Spleen (tissue), 7 donors: ENCODE data around the gene GET4.

Source experiments
- POLR2A ChIP-seq, 3 donors: fragments of 450-650 bp; IDR thresholded peaks; one replicate each; pipeline ENCODE4 v1.5.1; 2017; ENCODE audit warnings: antibody characterized with exemption in 3 of 3, mild to moderate bottlenecking in 1 of 3
- TF ChIP-seq, protein P1 (sequence below), 11 experiments: fragments of 200-600 bp in 7 of 11; fragments of 450-650 bp in 4 of 11; sonication (generic) in 4 of 11; IDR thresholded peaks in 8 of 11; conservative IDR thresholded peaks in 3 of 11; 1 replicate in 7 of 11; 2 replicates in 4 of 11; pipeline versions ENCODE4 v1.4.0 to v1.8.0; 2016 to 2021; ENCODE audit warnings: antibody characterized with exemption in 11 of 11, inconsistent platforms in 4 of 11, mild to moderate bottlenecking in 1 of 11
- donor health status: DM: no; HTN: no; CAD: no; lungs with moderate emphysema.
- donor health status: DM: no; HTN: no; CAD: no.
- donor health status: DM: no; HTN: no; CAD: no.

DNA sequence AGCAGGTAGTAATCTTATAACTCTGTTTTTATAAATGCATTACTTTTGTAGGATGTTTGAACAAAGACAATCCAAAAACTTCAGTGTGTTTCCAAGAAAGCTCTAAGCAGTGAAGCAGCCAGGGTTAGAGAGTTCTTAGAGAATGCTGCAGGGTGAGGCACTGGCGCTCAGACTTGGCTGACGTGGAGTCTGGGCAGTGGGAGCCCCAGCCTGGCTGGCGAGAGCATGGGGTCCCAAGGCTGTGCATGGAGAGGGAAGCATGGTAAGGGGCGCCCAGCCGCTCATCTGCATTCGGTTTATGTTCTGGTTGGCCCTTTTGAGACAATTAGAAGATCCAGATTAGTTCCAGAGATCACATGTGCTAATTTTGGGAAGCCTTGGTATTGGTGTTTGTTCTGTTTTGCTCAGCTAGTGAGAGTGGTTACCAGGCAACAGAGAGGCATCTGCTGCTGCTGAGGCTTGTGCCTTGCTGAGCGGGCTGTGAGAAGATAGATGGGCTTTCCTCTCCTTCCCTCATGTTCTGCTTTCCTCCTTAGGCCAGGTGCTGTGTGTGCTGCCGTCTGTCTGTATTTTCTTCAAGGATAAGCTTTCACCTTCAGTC, 33.8 kb upstream of the GET4 start:
- TF ChIP-seq, protein P1, sequence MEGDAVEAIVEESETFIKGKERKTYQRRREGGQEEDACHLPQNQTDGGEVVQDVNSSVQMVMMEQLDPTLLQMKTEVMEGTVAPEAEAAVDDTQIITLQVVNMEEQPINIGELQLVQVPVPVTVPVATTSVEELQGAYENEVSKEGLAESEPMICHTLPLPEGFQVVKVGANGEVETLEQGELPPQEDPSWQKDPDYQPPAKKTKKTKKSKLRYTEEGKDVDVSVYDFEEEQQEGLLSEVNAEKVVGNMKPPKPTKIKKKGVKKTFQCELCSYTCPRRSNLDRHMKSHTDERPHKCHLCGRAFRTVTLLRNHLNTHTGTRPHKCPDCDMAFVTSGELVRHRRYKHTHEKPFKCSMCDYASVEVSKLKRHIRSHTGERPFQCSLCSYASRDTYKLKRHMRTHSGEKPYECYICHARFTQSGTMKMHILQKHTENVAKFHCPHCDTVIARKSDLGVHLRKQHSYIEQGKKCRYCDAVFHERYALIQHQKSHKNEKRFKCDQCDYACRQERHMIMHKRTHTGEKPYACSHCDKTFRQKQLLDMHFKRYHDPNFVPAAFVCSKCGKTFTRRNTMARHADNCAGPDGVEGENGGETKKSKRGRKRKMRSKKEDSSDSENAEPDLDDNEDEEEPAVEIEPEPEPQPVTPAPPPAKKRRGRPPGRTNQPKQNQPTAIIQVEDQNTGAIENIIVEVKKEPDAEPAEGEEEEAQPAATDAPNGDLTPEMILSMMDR (IDR thresholded peaks at IDR 0.05 in 8 of 11, conservative IDR thresholded peaks at IDR 0.05 in 3 of 11) = no peak
- TF ChIP-seq POLR2A (IDR thresholded peaks at IDR 0.05) = no peak
